Neuronal stem cell (in vitro differentiated cells): ENCODE data around the gene UBE2D3.
A peak's percentile ranks its signal among the peaks of the same experiment; 100 is the strongest.

Experiments
- DNase-seq: peaks from one replicate; pipeline ENCODE4 v3.0.0-alpha.2; 2013; ENCODE audit warnings: low spot score
- H2AFZ ChIP-seq: one replicate; pipeline ENCODE4 v1.6.1; 2013; ENCODE audit warnings: mild to moderate bottlenecking, low read length, inconsistent platforms
- H2AK5ac ChIP-seq: 2 replicates; pipeline ENCODE4 v1.6.1; 2013; ENCODE audit warnings: low read depth, mild to moderate bottlenecking, inconsistent platforms, low read length, moderate library complexity, mixed read lengths
- H2BK120ac ChIP-seq: 2 replicates; pipeline ENCODE4 v1.6.1; 2013; ENCODE audit warnings: low read depth, mild to moderate bottlenecking, inconsistent platforms, low read length, moderate library complexity, mixed read lengths
- H2BK12ac ChIP-seq: one replicate; pipeline ENCODE4 v1.6.1; 2013; ENCODE audit warnings: low read length, inconsistent platforms
- H2BK15ac ChIP-seq: 2 replicates; pipeline ENCODE4 v1.6.1; 2013; ENCODE audit warnings: mild to moderate bottlenecking, low read length, inconsistent platforms, mixed read lengths
- H2BK5ac ChIP-seq: one replicate; pipeline ENCODE4 v1.6.1; 2013; ENCODE audit warnings: inconsistent platforms, mild to moderate bottlenecking, low read length, moderate library complexity
- H3K14ac ChIP-seq: one replicate; pipeline ENCODE4 v1.6.1; 2013; ENCODE audit warnings: low read length, inconsistent platforms
- H3K18ac ChIP-seq: 2 replicates; pipeline ENCODE4 v1.6.1; 2013; ENCODE audit warnings: low read length, inconsistent platforms
- H3K23ac ChIP-seq: 2 replicates; pipeline ENCODE4 v1.6.1; 2013; ENCODE audit warnings: low read depth, mild to moderate bottlenecking, mixed read lengths, low read length, inconsistent platforms; ENCODE audit not compliant: poor library complexity
- H3K27ac ChIP-seq: replicated peaks from 3 replicates; pipeline ENCODE4 v1.5.1; 2013; ENCODE audit warnings: low read length, inconsistent platforms
- H3K27me3 ChIP-seq, 3 experiments: 2 replicates each; pipeline ENCODE4 v1.6.1; 2013; ENCODE audit warnings: low read length in 3 of 3, mild to moderate bottlenecking in 2 of 3, inconsistent platforms in 1 of 3, low read depth in 1 of 3, mixed read lengths in 1 of 3, moderate library complexity in 1 of 3; ENCODE audit not compliant: control insufficient read depth in 3 of 3, insufficient read depth in 3 of 3
- H3K36me3 ChIP-seq, 2 donors: replicated peaks in 1 of 2; 2 replicates each; pipeline ENCODE4 v1.6.1; 2013; ENCODE audit warnings: low read length in 2 of 2; ENCODE audit not compliant: control insufficient read depth in 2 of 2, insufficient read depth in 2 of 2
- H3K4ac ChIP-seq: 2 replicates; pipeline ENCODE4 v1.6.1; 2013; ENCODE audit warnings: inconsistent platforms, mild to moderate bottlenecking, low read length, moderate library complexity
- H3K4me1 ChIP-seq, 2 donors: 1 replicate in 1 of 2; 2 replicates in 1 of 2; pipeline ENCODE4 v1.6.1; 2013; ENCODE audit warnings: low read length in 2 of 2, low read depth in 1 of 2; ENCODE audit not compliant: control insufficient read depth in 2 of 2, insufficient read depth in 1 of 2
- H3K4me2 ChIP-seq: one replicate; pipeline ENCODE4 v1.6.1; 2013; ENCODE audit warnings: mild to moderate bottlenecking, low read length, inconsistent platforms; ENCODE audit not compliant: insufficient read depth, poor library complexity, severe bottlenecking
- H3K4me3 ChIP-seq, 2 donors: 2 replicates each; pipeline ENCODE4 v1.5.1; 2013; ENCODE audit warnings: low read length in 2 of 2, mild to moderate bottlenecking in 2 of 2, inconsistent platforms in 1 of 2, moderate library complexity in 1 of 2
- H3K79me1 ChIP-seq: one replicate; pipeline ENCODE4 v1.6.1; 2013; ENCODE audit warnings: low read depth, mild to moderate bottlenecking, inconsistent platforms, low read length, moderate library complexity
- H3K9ac ChIP-seq: one replicate; pipeline ENCODE4 v1.6.1; 2013; ENCODE audit warnings: mild to moderate bottlenecking, low read depth, low read length, inconsistent platforms; ENCODE audit not compliant: poor library complexity
- H3K9me3 ChIP-seq, 2 donors: replicated peaks in 1 of 2; 2 replicates each; pipeline versions ENCODE3 to v1.6.1; 2013; ENCODE audit warnings: low read length in 2 of 2, mild to moderate bottlenecking in 2 of 2, inconsistent platforms in 1 of 2, low read depth in 1 of 2, mixed read lengths in 1 of 2, moderate library complexity in 1 of 2; ENCODE audit not compliant: control insufficient read depth in 2 of 2, insufficient read depth in 1 of 2
- H4K8ac ChIP-seq: one replicate; pipeline ENCODE4 v1.6.1; 2013; ENCODE audit warnings: low read depth, mild to moderate bottlenecking, inconsistent platforms, low read length, moderate library complexity
- H4K91ac ChIP-seq: one replicate; pipeline ENCODE4 v1.6.1; 2013; ENCODE audit warnings: low read length, low read depth, mild to moderate bottlenecking, inconsistent platforms; ENCODE audit not compliant: poor library complexity
- WGBS, 2 donors: extraction: QIAGEN DNeasy Blood & Tissue Kit; methylation state at CpG; one replicate each; pipeline ENCODE4 v1.1.7; 2013; ENCODE audit warnings: missing lambda C conversion rate in 2 of 2, mixed read lengths in 1 of 2; ENCODE audit not compliant: insufficient read length in 2 of 2, insufficient replicate concordance in 1 of 2; ENCODE audit errors: extremely low coverage in 2 of 2; 5-methylcytosine and 5-hydroxymethylcytosine counted together

UBE2D3 gene

GRCh38 chr4:102827674-102828496, 534 bp upstream of the UBE2D3 start:
- DNase-seq, result peak; percentile 99
- Histone ChIP-seq H3K27me3 (no peaks in the 10 kb centered on the region), H2BK5ac (peak overlapping the region; percentile 98), H3K4ac (peak overlapping the region; percentile 98), H2AK5ac (peak overlapping the region; percentile 98), H3K27ac (peak overlapping the region; percentile 100), H3K36me3 (peaks cover 0 to 35% of the 10 kb centered on the region in 2 donors), H4K8ac (peak overlapping the region; percentile 86), H3K23ac (peak overlapping the region; percentile 100), H3K9me3 (no peaks in the 10 kb centered on the region), H3K79me1 (peaks cover 2% of the 10 kb centered on the region), H2BK15ac (peak overlapping the region; percentile 93), H4K91ac (no peak overlapping the region), H3K4me2 (peak overlapping the region; percentile 66), H2AFZ (peak overlapping the region; percentile 97), H3K4me1 (peaks cover 7 to 11% of the 10 kb centered on the region in 2 donors), H2BK120ac (peak overlapping the region; percentile 96), H3K14ac (peak overlapping the region; percentile 71), H3K4me3 (peak overlapping the region; percentile 86 to 98), H2BK12ac (peak overlapping the region; percentile 84), H3K9ac (peak overlapping the region; percentile 97), H3K18ac (peak overlapping the region; percentile 99)
- WGBS, 2 donors, result no CpG with 5 or more reads among the region's 50 CpGs

DNA sequence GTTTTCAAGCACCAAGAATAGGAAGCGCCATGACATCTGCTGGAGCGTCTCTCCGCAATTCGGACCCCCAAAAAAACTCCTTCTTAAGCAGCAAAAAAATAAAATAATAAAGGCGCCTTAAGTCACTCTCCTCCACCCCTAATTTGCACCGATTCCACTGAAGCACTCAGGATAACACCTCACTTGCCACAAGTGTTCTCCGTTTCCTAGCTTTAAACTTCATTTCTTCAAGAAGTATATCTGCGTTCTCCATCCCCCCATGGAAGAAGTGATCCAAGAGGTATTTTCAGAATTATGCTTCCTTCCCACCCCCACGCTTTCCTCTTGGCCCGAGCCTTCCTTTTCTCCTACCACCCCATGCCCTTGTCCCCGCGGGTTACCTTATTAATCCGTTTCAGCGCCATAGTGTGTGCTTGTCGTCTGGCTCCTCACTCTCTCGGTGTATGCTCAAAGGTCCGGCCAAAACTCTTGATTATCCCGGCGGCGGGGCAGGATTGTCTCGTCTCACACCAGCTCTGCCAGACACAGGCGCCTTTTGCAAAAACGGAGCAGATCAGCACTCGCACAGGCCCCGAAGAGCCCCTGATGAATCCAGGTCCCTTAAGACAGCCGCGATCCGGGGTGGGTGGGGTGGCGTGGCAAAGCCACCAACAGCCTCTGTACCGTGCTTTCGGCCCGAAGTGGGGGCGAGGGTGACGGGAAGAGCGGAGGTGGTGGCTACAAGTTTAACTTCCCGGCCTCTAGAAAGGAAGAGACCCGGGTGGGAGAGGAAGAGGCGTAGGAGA, 1.1 kb downstream of the UBE2D3 start:
- peak overlapping the region; percentile 97 for H2AFZ ChIP-seq
- peak overlapping the region; percentile 98 for H2BK5ac ChIP-seq
- peaks cover 0 to 3% of the 10 kb centered on the region in 2 donors for H3K9me3 ChIP-seq
- DNase-seq, result no peak
- H3K4me2 ChIP-seq, result peak overlapping the region; percentile 72
- H3K4me1 ChIP-seq, result peaks cover 7 to 9% of the 10 kb centered on the region in 2 donors
- H3K4ac ChIP-seq, result peak overlapping the region; percentile 23
- H2BK12ac ChIP-seq, result no peak overlapping the region
- H2BK15ac ChIP-seq, result peak overlapping the region; percentile 58
- no peaks in the 10 kb centered on the region for H3K27me3 ChIP-seq
- H3K27ac ChIP-seq, result peak overlapping the region; percentile 100
- peaks cover 0 to 49% of the 10 kb centered on the region in 2 donors for H3K36me3 ChIP-seq
- H4K8ac ChIP-seq, result no peak overlapping the region
- H3K9ac ChIP-seq, result peak overlapping the region; percentile 90
- peak overlapping the region; percentile 86 to 98 for H3K4me3 ChIP-seq
- no CpG with 5 or more reads among the region's 38 CpGs for WGBS, 2 donors
- H3K18ac ChIP-seq, result peak overlapping the region; percentile 99
- peak overlapping the region; percentile 56 for H2AK5ac ChIP-seq
- H3K79me1 ChIP-seq, result peaks cover 2% of the 10 kb centered on the region
- peak overlapping the region; percentile 89 for H3K14ac ChIP-seq
- peak overlapping the region; percentile 100 for H3K23ac ChIP-seq
- H2BK120ac ChIP-seq, result no peak overlapping the region
- H4K91ac ChIP-seq, result no peak overlapping the region

DNA sequence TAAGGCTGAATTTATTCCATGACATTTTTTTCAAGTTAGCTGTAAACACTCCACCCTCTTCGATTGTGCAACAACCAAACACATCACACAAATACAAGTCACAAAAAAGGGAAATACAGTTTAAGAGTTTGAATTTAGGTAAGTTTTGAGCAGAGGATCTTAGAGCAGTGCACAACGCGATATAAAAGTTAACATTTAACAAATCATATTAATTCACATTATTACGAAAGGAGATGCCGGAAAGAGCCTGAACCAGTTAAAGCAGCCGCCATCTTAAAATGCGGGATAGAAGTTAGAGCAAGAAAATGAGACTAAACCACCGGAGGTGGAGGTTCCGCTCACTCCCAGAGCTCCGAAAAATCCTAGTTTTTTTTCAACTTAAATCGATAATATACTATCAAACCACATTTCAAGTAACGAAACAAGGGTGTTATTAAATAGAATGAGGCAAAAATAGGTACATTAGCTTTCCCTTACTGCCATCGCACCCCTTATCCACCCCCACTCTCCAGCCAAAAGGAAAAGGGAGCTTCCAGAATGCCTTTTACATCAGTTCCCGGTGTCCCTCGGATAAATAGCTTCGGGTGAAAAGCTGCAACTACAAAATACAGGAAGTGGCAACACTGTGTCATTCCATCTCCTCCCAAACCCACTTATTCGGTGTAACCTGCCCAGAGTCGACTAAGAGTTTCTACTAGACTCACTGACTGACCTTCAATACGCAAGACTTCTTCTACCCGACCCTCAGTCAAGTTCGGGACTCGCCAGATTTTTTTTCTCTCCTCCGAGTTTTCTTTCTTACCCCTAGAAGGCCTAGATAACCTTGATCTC, 1.9 kb downstream of the UBE2D3 start:
- no peak overlapping the region for H2BK120ac ChIP-seq
- peak; percentile 8 for DNase-seq
- no CpG with 5 or more reads among the region's 23 CpGs for WGBS, 2 donors
- peak overlapping the region; percentile 72 for H3K4me2 ChIP-seq
- H3K14ac ChIP-seq, result no peak overlapping the region
- H3K27me3 ChIP-seq, result no peaks in the 10 kb centered on the region
- H3K9me3 ChIP-seq, result peaks cover 0 to 3% of the 10 kb centered on the region in 2 donors
- H4K91ac ChIP-seq, result no peak overlapping the region
- H3K23ac ChIP-seq, result no peak overlapping the region
- peaks cover 0 to 57% of the 10 kb centered on the region in 2 donors for H3K36me3 ChIP-seq
- H2BK5ac ChIP-seq, result no peak overlapping the region
- peak overlapping the region; percentile 86 to 98 for H3K4me3 ChIP-seq
- no peak overlapping the region for H3K9ac ChIP-seq
- H3K27ac ChIP-seq, result peak overlapping the region; percentile 15
- H2BK15ac ChIP-seq, result no peak overlapping the region
- H3K79me1 ChIP-seq, result peaks cover 2% of the 10 kb centered on the region
- no peak overlapping the region for H3K18ac ChIP-seq
- no peak overlapping the region for H3K4ac ChIP-seq
- H4K8ac ChIP-seq, result no peak overlapping the region
- no peak overlapping the region for H2BK12ac ChIP-seq
- H3K4me1 ChIP-seq, result peaks cover 7 to 9% of the 10 kb centered on the region in 2 donors
- no peak overlapping the region for H2AFZ ChIP-seq
- H2AK5ac ChIP-seq, result no peak overlapping the region
